ENCODE measurements around the gene ZNF135.
A peak's percentile ranks its signal among the peaks of the same experiment; 100 is the strongest.

The ZNF135 gene

DNA sequence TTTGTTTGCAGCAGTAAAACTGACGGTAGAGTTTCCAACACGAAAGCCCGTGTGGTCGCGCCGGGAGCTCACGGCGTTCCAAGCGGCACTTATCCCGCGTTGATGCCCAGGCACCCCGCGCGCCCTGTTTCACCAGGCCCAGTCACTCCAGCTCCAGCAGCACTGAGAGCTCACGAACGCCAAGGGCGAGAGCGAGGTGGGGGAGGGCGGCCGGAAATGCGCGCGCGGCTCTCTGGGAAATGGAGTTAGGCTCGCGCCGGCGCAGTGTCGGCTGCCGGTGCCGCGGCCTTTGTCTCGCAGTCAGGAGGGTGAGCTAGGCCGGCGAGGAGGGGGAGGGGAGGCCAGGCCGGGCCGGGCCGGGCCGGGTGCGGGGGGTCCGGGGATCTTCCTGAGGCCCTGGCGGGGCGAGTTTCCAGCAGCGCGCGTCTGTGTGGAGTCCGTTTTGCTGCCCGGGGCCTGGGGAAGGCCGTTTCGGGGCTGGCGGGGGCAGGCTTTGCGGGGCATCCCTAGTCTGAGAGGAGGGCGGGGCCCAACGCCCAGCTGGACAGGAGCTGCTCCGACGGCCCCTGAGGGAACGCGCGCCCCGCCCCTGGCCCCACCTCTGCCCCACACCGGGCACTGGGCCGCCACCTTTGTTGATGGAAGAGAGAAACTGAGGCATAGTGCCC lies at the start of gene ZNF135:
ZNF135 (plus strand) TSS at position 280 of the 668 bp plus-strand sequence. CDS start 721 bp downstream, outside the sequence.
- DNase-seq (ENCODE audit: extremely low read depth, low read depth), result no peak
- TF ChIP-seq, protein P1, sequence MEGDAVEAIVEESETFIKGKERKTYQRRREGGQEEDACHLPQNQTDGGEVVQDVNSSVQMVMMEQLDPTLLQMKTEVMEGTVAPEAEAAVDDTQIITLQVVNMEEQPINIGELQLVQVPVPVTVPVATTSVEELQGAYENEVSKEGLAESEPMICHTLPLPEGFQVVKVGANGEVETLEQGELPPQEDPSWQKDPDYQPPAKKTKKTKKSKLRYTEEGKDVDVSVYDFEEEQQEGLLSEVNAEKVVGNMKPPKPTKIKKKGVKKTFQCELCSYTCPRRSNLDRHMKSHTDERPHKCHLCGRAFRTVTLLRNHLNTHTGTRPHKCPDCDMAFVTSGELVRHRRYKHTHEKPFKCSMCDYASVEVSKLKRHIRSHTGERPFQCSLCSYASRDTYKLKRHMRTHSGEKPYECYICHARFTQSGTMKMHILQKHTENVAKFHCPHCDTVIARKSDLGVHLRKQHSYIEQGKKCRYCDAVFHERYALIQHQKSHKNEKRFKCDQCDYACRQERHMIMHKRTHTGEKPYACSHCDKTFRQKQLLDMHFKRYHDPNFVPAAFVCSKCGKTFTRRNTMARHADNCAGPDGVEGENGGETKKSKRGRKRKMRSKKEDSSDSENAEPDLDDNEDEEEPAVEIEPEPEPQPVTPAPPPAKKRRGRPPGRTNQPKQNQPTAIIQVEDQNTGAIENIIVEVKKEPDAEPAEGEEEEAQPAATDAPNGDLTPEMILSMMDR (IDR thresholded peaks at IDR 0.05; ENCODE audit: low read depth, low read length, missing control alignments), result no peak
- H3K4me3 ChIP-seq (replicated peaks; ENCODE audit: low read depth, low read length), result peak within 1 kb of the TSS; percentile 19; the same call in 1 of the 2 replicates

GRCh38 chr19:58009301-58009665 lies 49.8 kb upstream of the ZNF135 start:
- peak overlapping the region; percentile 33 for H3K4me3 ChIP-seq (replicated peaks; ENCODE audit: low read depth, low read length)
- TF ChIP-seq, protein P1 (IDR thresholded peaks at IDR 0.05; ENCODE audit: low read depth, low read length, missing control alignments), result no peak
- no peak for DNase-seq (ENCODE audit: extremely low read depth, low read depth)

GRCh38 chr19:58009666-58010301 lies 49.3 kb upstream of the ZNF135 start:
- H3K4me3 ChIP-seq (replicated peaks; ENCODE audit: low read depth, low read length), result peak overlapping the region; percentile 33
- peak; percentile 37 for DNase-seq (ENCODE audit: extremely low read depth, low read depth)
- TF ChIP-seq, protein P1 (IDR thresholded peaks at IDR 0.05; ENCODE audit: low read depth, low read length, missing control alignments), result no peak

- DNase-seq (ENCODE audit: extremely low read depth, low read depth), result no peak
- TF ChIP-seq, protein P1 (IDR thresholded peaks at IDR 0.05; ENCODE audit: low read depth, low read length, missing control alignments), result no peak
- H3K4me3 ChIP-seq (replicated peaks; ENCODE audit: low read depth, low read length), result no peak overlapping the region
Observed at GRCh38 chr19:58010507-58010906, 48.6 kb upstream of the ZNF135 start.

GRCh38 chr19:58014141-58014540 lies 44.9 kb upstream of the ZNF135 start:
- no peak overlapping the region for H3K4me3 ChIP-seq (replicated peaks; ENCODE audit: low read depth, low read length)
- TF ChIP-seq, protein P1 (IDR thresholded peaks at IDR 0.05; ENCODE audit: low read depth, low read length, missing control alignments), result no peak
- no peak for DNase-seq (ENCODE audit: extremely low read depth, low read depth)

DNA sequence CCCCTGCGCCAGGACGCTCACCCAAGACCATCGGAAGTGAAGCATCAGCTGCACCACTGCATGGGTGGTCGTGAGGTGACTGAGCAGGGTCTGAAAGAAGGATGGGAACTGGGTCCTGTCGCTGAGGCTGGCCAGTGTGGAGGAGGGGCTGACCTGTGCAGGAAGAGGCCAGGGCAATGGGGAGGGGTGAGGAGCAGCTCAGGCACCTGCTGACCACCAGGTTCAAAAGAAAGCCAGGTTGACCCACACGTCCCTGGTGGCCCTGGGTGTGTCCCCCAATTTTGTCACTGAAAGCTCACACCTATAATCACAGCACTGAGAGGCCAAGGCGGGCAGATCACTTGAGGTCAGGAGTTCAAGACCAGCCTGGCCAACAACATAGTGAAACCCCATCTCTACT lies 39.0 kb upstream of the ZNF135 start:
- no peak for DNase-seq (ENCODE audit: extremely low read depth, low read depth)
- H3K4me3 ChIP-seq (replicated peaks; ENCODE audit: low read depth, low read length), result no peak overlapping the region
- TF ChIP-seq, protein P1 (IDR thresholded peaks at IDR 0.05; ENCODE audit: low read depth, low read length, missing control alignments), result no peak

All from HFF-Myc (cell line).